ENCODE measurements around the gene SCP2.

- TF ChIP-seq CTCF (conservative IDR thresholded peaks at IDR 0.05; ENCODE audit: low read length) (no peak), EZH2phosphoT487 (IDR thresholded peaks at IDR 0.05; ENCODE audit: borderline replicate concordance) (no peak)
Measured at GRCh38 chr1:52919051-52919722, 7.9 kb upstream of the SCP2 start.

Measured in Loucy (cell line).